Measurements from ENCODE around the gene TBC1D14. TPM values are rescaled to one million over a fixed set of nuclear protein-coding genes. Genes with fewer than 3 reads are reported as not detected.

Gene TBC1D14
- total RNA-seq, 2 experiments from 2014 or later, result 37.1 to 37.3 TPM

DNA sequence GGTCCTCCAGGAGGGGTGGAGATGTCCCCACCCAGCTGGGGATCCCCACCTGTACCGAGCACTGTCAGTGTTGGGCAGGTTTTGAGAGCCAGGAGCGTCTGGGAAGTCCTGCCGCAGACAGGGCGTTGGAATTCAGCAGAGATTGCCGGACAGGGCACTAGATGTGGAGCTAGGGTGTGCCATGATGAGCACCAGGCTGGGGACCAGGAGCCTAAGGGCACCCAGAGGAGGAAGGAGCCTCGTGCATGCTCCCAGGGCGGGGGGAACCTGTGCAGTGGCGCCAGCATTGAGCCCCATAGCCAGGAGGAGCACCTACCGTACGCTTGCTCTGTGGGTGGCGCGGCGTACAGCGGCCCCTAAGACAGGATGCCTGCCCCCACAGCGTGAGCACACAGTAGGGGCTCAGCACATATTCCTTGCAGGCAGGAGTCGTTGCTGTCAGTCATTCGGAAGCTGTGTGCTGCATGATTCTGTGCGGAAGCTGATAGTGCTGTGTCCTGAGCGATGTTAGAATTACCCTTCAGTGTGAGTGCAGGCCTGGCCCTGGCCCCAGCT, 114.8 kb downstream of the TBC1D14 start:
- H3K27ac Mint-ChIP-seq, result no peak overlapping the region
- POLR2A ChIA-PET, result no interaction called here
- H3K9me3 Mint-ChIP-seq, result no peaks in the 10 kb centered on the region
- intact Hi-C loops (cut with micrococcal nuclease), result no loop called here
- H3K27me3 Mint-ChIP-seq, result no peaks in the 10 kb centered on the region
- peaks cover 20% of the 10 kb centered on the region for H3K36me3 Mint-ChIP-seq
- H3K4me1 Mint-ChIP-seq (ENCODE audit: low read depth), result no peaks in the 10 kb centered on the region
- CTCF ChIA-PET, result no interaction called here
- no peak for DNase-seq
- H3K4me3 Mint-ChIP-seq, result no peak overlapping the region

- no peak overlapping the region for H3K4me3 Mint-ChIP-seq
- no peak for DNase-seq
- H3K9me3 Mint-ChIP-seq, result no peaks in the 10 kb centered on the region
- H3K36me3 Mint-ChIP-seq, result peaks cover 20% of the 10 kb centered on the region
- POLR2A ChIA-PET, result no interaction called here
- H3K27me3 Mint-ChIP-seq, result no peaks in the 10 kb centered on the region
- CTCF ChIA-PET, result no interaction called here
- H3K4me1 Mint-ChIP-seq (ENCODE audit: low read depth), result no peaks in the 10 kb centered on the region
- intact Hi-C loops (cut with micrococcal nuclease), result no loop called here
- no peak overlapping the region for H3K27ac Mint-ChIP-seq
Observed at GRCh38 chr4:7025040-7025602, 115.5 kb downstream of the TBC1D14 start.

- Mint-ChIP-seq H3K27me3 (no peaks in the 10 kb centered on the region), H3K4me3 (no peak overlapping the region), H3K27ac (peak overlapping the region; percentile 54), H3K36me3 (peaks cover 23% of the 10 kb centered on the region), H3K9me3 (no peaks in the 10 kb centered on the region), H3K4me1 (ENCODE audit: low read depth) (no peaks in the 10 kb centered on the region)
- ChIA-PET CTCF (no interaction called here), POLR2A (no interaction called here)
- DNase-seq, result no peak
- intact Hi-C loops (cut with micrococcal nuclease), result no loop called here
Observed at GRCh38 chr4:7026107-7026506, 116.5 kb downstream of the TBC1D14 start.

DNA sequence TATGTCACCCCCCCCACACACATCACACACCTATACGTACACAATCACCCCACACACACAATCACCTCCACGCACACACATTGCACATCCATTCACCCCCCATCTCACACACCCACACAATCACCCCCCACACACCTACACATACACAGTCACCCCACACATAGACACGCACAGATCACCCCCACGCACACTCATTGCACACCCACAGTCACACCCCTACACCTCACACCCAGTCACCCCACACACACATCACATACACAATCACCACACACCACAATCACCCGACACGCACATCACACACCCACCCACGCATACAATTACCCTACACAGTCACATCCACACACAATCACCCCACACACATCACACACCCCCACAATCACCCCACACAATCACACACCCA, 117.7 kb downstream of the TBC1D14 start:
- CTCF ChIA-PET, result no interaction called here
- Mint-ChIP-seq H3K27me3 (no peaks in the 10 kb centered on the region), H3K9me3 (no peaks in the 10 kb centered on the region), H3K4me1 (ENCODE audit: low read depth) (no peaks in the 10 kb centered on the region), H3K4me3 (no peak overlapping the region), H3K27ac (no peak overlapping the region), H3K36me3 (peaks cover 30% of the 10 kb centered on the region)
- no peak for DNase-seq
- POLR2A ChIA-PET, result no interaction called here
- intact Hi-C loops (cut with micrococcal nuclease), result no loop called here

GRCh38 chr4:7027913-7028312, 118.3 kb downstream of the TBC1D14 start:
- intact Hi-C loops (cut with micrococcal nuclease), result no loop called here
- Mint-ChIP-seq H3K4me3 (no peak overlapping the region), H3K27ac (peak overlapping the region; percentile 26), H3K27me3 (no peaks in the 10 kb centered on the region), H3K9me3 (no peaks in the 10 kb centered on the region), H3K4me1 (ENCODE audit: low read depth) (no peaks in the 10 kb centered on the region), H3K36me3 (peaks cover 30% of the 10 kb centered on the region)
- DNase-seq, result no peak
- CTCF ChIA-PET, result no interaction called here
- POLR2A ChIA-PET, result no interaction called here

DNA sequence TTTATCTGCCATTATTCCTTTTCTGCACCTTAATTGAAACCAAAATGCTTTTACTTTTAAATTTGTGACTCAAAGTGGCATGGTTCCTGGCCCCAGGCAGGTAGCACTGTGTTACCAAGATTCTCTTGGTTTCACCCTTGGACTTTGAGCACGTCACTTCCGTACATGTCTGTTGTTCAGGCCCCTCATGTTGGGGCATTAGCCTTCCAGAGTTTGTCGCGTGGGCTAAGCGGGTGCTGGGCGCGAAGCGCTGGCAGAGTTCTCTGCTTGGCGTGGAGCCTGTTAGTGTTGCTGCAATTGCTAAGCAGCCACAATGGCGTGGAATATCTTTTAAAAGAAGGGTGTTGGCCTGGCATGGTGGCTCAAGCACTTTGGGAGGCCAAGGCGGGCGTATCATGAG, 119.6 kb downstream of the TBC1D14 start:
- H3K27ac Mint-ChIP-seq, result no peak overlapping the region
- intact Hi-C loops (cut with micrococcal nuclease), result no loop called here
- H3K9me3 Mint-ChIP-seq, result no peaks in the 10 kb centered on the region
- DNase-seq, result no peak
- ChIA-PET CTCF (interaction anchor here (2.8 kb wide), 1 partner anchor 14 kb away, joined by 9 read pairs; the partner anchor contains the start of gene TADA2B), POLR2A (no interaction called here)
- no peaks in the 10 kb centered on the region for H3K4me1 Mint-ChIP-seq (ENCODE audit: low read depth)
- peaks cover 30% of the 10 kb centered on the region for H3K36me3 Mint-ChIP-seq
- no peak overlapping the region for H3K4me3 Mint-ChIP-seq
- no peaks in the 10 kb centered on the region for H3K27me3 Mint-ChIP-seq

- H3K36me3 Mint-ChIP-seq, result peaks cover 30% of the 10 kb centered on the region
- intact Hi-C loops (cut with micrococcal nuclease), result no loop called here
- POLR2A ChIA-PET, result no interaction called here
- CTCF ChIA-PET, result interaction anchor here (2.8 kb wide), 1 partner anchor 13 kb away, joined by 9 read pairs; the partner anchor contains the start of gene TADA2B
- H3K9me3 Mint-ChIP-seq, result no peaks in the 10 kb centered on the region
- H3K4me3 Mint-ChIP-seq, result no peak overlapping the region
- H3K27me3 Mint-ChIP-seq, result no peaks in the 10 kb centered on the region
- DNase-seq, result no peak
- H3K27ac Mint-ChIP-seq, result no peak overlapping the region
- no peaks in the 10 kb centered on the region for H3K4me1 Mint-ChIP-seq (ENCODE audit: low read depth)
Observed at GRCh38 chr4:7029921-7030320, 120.3 kb downstream of the TBC1D14 start.

GRCh38 chr4:7030856-7031255, 121.2 kb downstream of the TBC1D14 start:
- no peak for DNase-seq
- Mint-ChIP-seq H3K4me1 (ENCODE audit: low read depth) (no peaks in the 10 kb centered on the region), H3K9me3 (no peaks in the 10 kb centered on the region), H3K27ac (no peak overlapping the region), H3K36me3 (peaks cover 30% of the 10 kb centered on the region), H3K4me3 (no peak overlapping the region), H3K27me3 (no peaks in the 10 kb centered on the region)
- POLR2A ChIA-PET, result no interaction called here
- intact Hi-C loops (cut with micrococcal nuclease), result no loop called here
- CTCF ChIA-PET, result interaction anchor here (0.6 to 2.8 kb wide), 2 partner anchors 12 to 329 kb away, joined by 3 to 9 read pairs; partner anchors contain the start of gene TADA2B

DNA sequence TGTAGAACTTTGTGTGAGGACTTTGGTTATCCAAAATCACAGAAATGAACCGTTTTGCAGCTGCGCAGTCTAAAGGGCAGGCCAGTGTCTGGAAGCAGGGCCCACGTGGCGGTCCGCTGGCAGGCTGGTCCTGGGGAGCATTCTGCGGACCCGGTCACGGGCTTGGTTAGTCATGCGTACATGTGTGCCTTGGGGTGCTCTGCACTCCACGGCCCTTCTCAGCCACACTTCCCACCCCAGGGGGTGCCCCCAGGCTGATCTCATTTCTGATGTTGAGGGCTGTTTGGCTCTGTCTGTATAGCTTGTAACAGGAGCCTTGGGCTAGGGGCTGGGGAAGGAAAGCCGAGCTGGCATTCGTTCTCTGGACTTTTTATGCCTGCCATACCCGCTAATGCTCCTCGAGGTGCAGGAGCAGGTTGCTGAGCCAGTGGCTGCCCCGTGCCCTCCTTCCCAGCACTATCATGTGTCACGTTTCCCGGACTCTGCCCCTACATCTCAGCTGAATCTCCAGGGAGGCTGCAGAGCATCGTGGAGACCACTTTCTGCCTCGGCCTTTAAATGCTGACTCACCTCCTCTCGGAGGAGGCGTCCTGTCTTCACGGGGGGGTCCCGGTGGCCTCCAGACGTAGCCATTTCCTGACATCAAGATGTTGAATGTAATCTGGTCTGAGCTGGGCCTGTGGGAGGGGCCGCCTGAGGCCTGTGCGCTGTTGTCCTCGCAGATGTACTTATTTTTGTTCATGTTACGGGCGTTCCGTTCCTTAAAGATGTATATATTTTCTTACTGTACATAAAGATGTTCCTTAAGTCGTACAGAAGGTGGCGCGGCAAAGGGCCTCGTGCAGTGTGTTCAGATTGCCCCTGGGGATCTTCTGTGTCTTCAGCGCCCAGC, 122.2 kb downstream of the TBC1D14 start:
- peaks cover 23% of the 10 kb centered on the region for H3K36me3 Mint-ChIP-seq
- CTCF ChIA-PET, result interaction anchor here (0.6 to 2.8 kb wide), 2 partner anchors 11 to 330 kb away, joined by 3 to 9 read pairs; partner anchors contain the start of gene TADA2B

DNA sequence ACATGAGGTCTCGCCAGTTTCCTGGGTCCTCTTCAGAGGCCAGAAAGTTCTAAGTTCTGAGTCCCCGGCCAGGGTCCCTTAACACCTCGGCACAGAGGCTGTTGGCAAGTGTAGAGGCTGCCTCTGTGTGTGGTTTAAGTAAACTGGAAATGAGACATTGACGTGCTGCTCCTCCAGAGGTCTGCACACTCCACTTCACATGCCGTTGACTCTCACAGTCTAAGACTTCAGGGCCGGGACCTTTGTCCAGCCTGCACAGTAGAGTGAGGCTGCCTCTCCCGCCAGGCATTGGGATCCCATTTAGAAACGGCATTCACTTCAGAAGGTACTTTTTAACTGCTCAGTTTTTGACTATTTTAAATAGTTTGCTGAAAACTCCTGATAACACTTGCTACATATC, 123.0 kb downstream of the TBC1D14 start:
- POLR2A ChIA-PET, result no interaction called here
- Mint-ChIP-seq H3K9me3 (no peaks in the 10 kb centered on the region), H3K27ac (no peak overlapping the region), H3K4me3 (no peak overlapping the region), H3K27me3 (no peaks in the 10 kb centered on the region), H3K4me1 (ENCODE audit: low read depth) (peaks cover 6% of the 10 kb centered on the region), H3K36me3 (peaks cover 21% of the 10 kb centered on the region)
- intact Hi-C loops (cut with micrococcal nuclease), result no loop called here
- CTCF ChIA-PET, result no interaction called here
- DNase-seq, result no peak

More for the DNA sequence above, 122.2 kb downstream of the TBC1D14 start:
- POLR2A ChIA-PET, result no interaction called here
- no peak overlapping the region for H3K4me3 Mint-ChIP-seq
- H3K27me3 Mint-ChIP-seq, result no peaks in the 10 kb centered on the region
- H3K4me1 Mint-ChIP-seq (ENCODE audit: low read depth), result no peaks in the 10 kb centered on the region
- intact Hi-C loops (cut with micrococcal nuclease), result no loop called here
- no peak overlapping the region for H3K27ac Mint-ChIP-seq
- no peak for DNase-seq
- H3K9me3 Mint-ChIP-seq, result no peaks in the 10 kb centered on the region

DNA sequence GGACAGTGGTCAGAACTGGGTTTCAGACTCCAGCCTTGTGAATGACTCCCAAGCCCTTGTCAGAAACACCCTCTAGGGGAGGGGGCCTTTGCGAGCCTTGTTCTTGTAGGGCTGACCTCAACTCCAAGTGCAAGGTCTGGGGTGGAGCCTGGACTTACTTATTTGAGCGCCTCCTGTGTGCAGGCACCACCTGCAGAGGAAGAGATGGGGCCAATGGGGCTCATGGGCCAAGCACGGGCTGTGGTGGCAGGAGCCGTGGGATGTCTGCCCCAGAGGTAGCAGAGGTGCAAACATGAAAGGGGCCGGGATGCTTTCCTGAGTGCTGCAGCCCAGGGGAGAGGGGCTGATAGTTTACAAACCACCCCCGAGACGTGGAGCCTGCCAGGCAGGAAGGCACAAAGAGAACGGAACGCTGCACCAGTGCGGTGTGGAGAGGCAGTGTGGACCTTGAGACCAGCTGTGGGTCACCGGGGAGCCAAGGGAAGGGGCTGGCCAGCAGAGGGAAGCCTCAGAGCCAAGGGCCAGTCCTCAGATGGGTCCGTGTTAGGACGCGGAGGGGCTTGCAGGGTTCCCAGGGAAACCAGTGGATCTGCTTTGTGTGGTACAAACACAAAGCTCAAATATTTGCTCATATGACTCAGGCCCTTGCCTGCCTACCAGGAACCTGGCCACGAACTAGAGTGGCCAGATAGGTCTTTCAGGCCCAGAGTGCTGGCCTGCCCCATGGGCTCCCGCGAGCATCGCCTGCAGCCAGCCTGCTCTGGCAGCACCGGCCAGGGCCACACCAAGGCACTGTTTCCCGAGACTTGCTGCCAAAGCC, 124.8 kb downstream of the TBC1D14 start:
- no peaks in the 10 kb centered on the region for H3K27me3 Mint-ChIP-seq

GRCh38 chr4:7037425-7037824, 127.8 kb downstream of the TBC1D14 start:
- ChIA-PET CTCF (interaction anchor here (0.5 to 1.2 kb wide), 3 partner anchors 19 to 181 kb away, joined by 3 to 4 read pairs (median 3); no protein-coding TSS in a partner anchor), POLR2A (interaction anchor here (0.6 kb wide), 1 partner anchor 164 kb away, joined by 7 read pairs; no protein-coding TSS in a partner anchor)
- peaks cover 14% of the 10 kb centered on the region for H3K4me1 Mint-ChIP-seq (ENCODE audit: low read depth)
- no peaks in the 10 kb centered on the region for H3K27me3 Mint-ChIP-seq
- no peaks in the 10 kb centered on the region for H3K36me3 Mint-ChIP-seq
- no peak for DNase-seq
- H3K9me3 Mint-ChIP-seq, result no peaks in the 10 kb centered on the region
- H3K27ac Mint-ChIP-seq, result no peak overlapping the region
- no peak overlapping the region for H3K4me3 Mint-ChIP-seq
- intact Hi-C loops (cut with micrococcal nuclease), result no loop called here

More for the DNA sequence above, 124.8 kb downstream of the TBC1D14 start:
- DNase-seq, result no peak
- no peaks in the 10 kb centered on the region for H3K9me3 Mint-ChIP-seq
- peaks cover 13% of the 10 kb centered on the region for H3K36me3 Mint-ChIP-seq
- no peak overlapping the region for H3K27ac Mint-ChIP-seq
- no peak overlapping the region for H3K4me3 Mint-ChIP-seq
- CTCF ChIA-PET, result interaction anchor here (0.5 to 1.0 kb wide), 2 partner anchors 36 to 41 kb away, joined by 4 to 6 read pairs; no protein-coding TSS in a partner anchor
- intact Hi-C loops (cut with micrococcal nuclease), result no loop called here
- H3K4me1 Mint-ChIP-seq (ENCODE audit: low read depth), result peaks cover 6% of the 10 kb centered on the region
- POLR2A ChIA-PET, result interaction anchor here (0.6 kb wide), 2 partner anchors 22 to 178 kb away, joined by 3 read pairs; no protein-coding TSS in a partner anchor

Data from activated CD4-positive, alpha-beta memory T cell treated with anti-CD3 and anti-CD28 coated beads for 36 hours (primary cell).